ENCODE measurements around the gene LUC7L3.

DNA sequence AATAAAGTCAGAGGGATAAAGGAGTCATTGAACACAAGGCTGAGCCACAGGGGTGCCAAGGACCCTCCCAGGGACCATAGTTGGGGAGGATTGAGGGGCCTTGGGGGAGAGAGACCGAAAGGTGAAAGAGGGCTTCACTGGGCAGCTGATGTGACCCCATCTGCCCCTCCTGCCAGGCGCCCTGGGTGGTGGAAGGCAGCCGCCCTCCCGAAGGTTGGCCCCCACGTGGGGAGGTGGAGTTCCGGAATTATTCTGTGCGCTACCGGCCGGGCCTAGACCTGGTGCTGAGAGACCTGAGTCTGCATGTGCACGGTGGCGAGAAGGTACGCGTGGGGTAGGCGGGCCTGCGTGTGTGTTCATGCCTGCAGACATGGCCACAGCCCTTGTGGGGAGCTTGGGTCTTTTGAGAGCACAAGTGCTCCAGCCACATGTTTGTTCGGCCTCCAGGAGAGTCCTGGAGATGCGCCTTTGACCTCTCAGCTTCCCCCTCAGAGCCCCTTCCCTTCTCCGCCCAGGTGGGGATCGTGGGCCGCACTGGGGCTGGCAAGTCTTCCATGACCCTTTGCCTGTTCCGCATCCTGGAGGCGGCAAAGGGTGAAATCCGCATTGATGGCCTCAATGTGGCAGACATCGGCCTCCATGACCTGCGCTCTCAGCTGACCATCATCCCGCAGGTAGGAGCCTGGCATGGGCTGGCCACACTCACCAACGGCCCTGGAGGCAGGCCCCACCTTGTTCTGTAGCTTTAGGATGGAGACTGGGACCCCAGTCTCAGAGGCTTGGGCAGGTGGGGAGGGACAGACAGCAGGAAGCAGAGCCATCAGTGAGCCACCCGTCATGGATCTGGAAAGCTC lies 35.7 kb upstream of the LUC7L3 start:
- TF ChIP-seq, protein P1, sequence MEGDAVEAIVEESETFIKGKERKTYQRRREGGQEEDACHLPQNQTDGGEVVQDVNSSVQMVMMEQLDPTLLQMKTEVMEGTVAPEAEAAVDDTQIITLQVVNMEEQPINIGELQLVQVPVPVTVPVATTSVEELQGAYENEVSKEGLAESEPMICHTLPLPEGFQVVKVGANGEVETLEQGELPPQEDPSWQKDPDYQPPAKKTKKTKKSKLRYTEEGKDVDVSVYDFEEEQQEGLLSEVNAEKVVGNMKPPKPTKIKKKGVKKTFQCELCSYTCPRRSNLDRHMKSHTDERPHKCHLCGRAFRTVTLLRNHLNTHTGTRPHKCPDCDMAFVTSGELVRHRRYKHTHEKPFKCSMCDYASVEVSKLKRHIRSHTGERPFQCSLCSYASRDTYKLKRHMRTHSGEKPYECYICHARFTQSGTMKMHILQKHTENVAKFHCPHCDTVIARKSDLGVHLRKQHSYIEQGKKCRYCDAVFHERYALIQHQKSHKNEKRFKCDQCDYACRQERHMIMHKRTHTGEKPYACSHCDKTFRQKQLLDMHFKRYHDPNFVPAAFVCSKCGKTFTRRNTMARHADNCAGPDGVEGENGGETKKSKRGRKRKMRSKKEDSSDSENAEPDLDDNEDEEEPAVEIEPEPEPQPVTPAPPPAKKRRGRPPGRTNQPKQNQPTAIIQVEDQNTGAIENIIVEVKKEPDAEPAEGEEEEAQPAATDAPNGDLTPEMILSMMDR (IDR thresholded peaks at IDR 0.05): no peak
- TF ChIP-seq POLR2A (IDR thresholded peaks at IDR 0.05): no peak

Measured in lower leg skin (tissue), 3 donors.